Stomach (tissue), 4 donors: ENCODE measurements around the gene CARMIL1.

ENCODE experiments used
- POLR2A ChIP-seq, 4 donors: fragments of 450-650 bp; IDR thresholded peaks; one replicate each; pipeline ENCODE4 v1.6.1; 2016; ENCODE audit warnings: antibody characterized with exemption in 4 of 4, control low read depth in 2 of 4, mild to moderate bottlenecking in 1 of 4, moderate library complexity in 1 of 4
- TF ChIP-seq, protein P1 (sequence below), 7 experiments: fragments of 450-650 bp in 4 of 7; fragments of 200-600 bp in 3 of 7; sonication (generic) in 3 of 7; IDR thresholded peaks; one replicate each; pipeline ENCODE4 v1.5.1; 2016 to 2019; ENCODE audit warnings: antibody characterized with exemption in 7 of 7, control low read depth in 2 of 7, mild to moderate bottlenecking in 1 of 7

DNA sequence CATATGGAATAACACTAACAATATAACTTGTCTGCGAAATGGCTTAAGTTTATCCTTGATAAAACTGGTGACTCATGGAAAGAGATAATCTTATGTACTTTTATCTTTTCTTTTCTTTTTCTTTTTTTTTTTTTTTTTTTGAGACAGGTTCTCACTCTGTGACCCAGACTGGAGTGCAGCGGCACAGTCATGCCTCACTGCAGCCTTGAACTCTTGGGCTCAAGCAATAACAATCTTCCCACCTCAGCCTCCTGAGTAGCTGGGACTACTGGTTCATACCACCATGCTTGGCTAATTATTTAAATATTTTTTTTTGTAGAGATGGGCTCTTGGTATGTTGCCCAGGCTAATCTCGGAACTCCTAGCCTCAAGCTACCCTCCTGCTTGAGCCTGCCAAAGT lies 304.7 kb downstream of the CARMIL1 start:
- TF ChIP-seq, protein P1, sequence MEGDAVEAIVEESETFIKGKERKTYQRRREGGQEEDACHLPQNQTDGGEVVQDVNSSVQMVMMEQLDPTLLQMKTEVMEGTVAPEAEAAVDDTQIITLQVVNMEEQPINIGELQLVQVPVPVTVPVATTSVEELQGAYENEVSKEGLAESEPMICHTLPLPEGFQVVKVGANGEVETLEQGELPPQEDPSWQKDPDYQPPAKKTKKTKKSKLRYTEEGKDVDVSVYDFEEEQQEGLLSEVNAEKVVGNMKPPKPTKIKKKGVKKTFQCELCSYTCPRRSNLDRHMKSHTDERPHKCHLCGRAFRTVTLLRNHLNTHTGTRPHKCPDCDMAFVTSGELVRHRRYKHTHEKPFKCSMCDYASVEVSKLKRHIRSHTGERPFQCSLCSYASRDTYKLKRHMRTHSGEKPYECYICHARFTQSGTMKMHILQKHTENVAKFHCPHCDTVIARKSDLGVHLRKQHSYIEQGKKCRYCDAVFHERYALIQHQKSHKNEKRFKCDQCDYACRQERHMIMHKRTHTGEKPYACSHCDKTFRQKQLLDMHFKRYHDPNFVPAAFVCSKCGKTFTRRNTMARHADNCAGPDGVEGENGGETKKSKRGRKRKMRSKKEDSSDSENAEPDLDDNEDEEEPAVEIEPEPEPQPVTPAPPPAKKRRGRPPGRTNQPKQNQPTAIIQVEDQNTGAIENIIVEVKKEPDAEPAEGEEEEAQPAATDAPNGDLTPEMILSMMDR (IDR thresholded peaks at IDR 0.05): no peak
- TF ChIP-seq POLR2A (IDR thresholded peaks at IDR 0.05): no peak
